ENCODE results near the gene ROBO2.

ROBO2 gene

DNA sequence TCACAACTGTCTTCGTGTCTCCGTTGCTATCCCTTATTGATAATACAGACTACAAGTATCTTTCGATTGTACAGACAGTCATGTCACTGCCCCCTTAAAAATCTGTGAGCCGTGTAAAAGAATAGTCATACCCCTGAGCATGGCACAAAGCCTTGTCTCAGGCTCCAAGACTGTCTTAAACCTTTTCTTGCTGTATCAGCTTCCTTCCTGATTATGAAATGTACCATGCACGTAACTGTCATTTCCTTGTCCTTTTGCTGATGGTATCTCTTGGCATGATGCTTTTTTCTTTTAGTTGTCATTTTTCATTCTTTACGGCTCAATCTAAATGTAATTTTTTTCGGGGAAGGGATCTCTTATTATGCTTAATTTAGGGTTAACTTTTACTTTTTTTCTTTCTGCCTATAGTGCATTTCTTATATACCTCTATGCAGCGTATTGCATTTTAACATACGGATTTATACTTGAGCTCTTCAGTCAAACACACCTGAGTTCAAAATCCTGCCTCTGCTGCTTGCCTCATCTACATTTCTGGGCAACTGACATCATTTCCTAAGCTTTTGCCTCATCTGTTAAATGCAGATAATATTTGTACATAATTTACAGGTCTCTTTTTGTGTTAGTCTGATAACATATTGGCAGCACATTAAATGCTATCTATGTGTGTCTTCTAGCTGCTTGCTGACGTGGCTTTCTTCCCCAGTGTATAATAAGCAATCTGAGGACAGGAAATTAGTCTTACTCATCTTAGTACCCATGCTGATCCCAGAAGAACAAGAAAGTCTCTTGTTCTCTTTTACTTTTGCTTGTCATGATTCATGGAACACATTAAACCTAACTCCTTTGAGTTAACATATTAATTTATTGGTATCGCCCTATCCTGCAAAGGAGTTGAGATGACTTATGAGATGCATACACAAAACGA lies 57.3 kb downstream of the ROBO2 start:
- DNase-seq (ENCODE audit: low read depth), result peak; percentile 7
- no peak for TF ChIP-seq CTCF (IDR thresholded peaks at IDR 0.05; ENCODE audit: low read length, missing control alignments)
- H3K4me3 ChIP-seq (replicated peaks; ENCODE audit: low read depth, low read length), result no peak overlapping the region

GRCh38 chr3:77102951-77103769 lies 63.3 kb downstream of the ROBO2 start:
- H3K4me3 ChIP-seq (replicated peaks; ENCODE audit: low read depth, low read length), result no peak overlapping the region
- DNase-seq (ENCODE audit: low read depth), result peak; percentile 13
- TF ChIP-seq CTCF (IDR thresholded peaks at IDR 0.05; ENCODE audit: low read length, missing control alignments), result no peak

GRCh38 chr3:77122652-77123051 lies 82.8 kb downstream of the ROBO2 start:
- no peak for TF ChIP-seq CTCF (IDR thresholded peaks at IDR 0.05; ENCODE audit: low read length, missing control alignments)
- DNase-seq (ENCODE audit: low read depth), result no peak
- H3K4me3 ChIP-seq (replicated peaks; ENCODE audit: low read depth, low read length), result no peak overlapping the region

GRCh38 chr3:77125966-77126365 lies 86.1 kb downstream of the ROBO2 start:
- no peak for TF ChIP-seq CTCF (IDR thresholded peaks at IDR 0.05; ENCODE audit: low read length, missing control alignments)
- no peak overlapping the region for H3K4me3 ChIP-seq (replicated peaks; ENCODE audit: low read depth, low read length)
- no peak for DNase-seq (ENCODE audit: low read depth)

DNA sequence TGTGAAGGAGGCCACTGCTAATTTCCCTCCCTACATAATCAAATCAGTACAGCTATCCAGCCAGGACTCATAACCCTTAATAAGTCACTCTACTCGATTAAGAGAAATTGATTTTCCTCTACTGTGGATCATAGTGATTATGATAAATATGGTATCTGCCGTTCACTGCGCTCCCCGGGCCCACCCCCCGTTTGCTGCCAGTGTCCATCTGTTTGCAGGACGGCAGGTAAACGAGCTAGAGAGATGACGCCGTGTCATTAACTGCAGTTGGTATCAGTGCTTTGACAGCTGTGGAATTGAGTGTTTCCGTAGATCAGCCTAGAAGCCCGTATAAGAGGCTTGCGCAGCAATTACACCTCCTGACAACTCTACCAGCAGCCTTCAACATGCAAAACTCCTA lies 94.9 kb downstream of the ROBO2 start:
- TF ChIP-seq CTCF (IDR thresholded peaks at IDR 0.05; ENCODE audit: low read length, missing control alignments), result no peak
- H3K4me3 ChIP-seq (replicated peaks; ENCODE audit: low read depth, low read length), result no peak overlapping the region
- DNase-seq (ENCODE audit: low read depth), result no peak

GRCh38 chr3:77137559-77137958 lies 97.7 kb downstream of the ROBO2 start:
- H3K4me3 ChIP-seq (replicated peaks; ENCODE audit: low read depth, low read length), result no peak overlapping the region
- no peak for TF ChIP-seq CTCF (IDR thresholded peaks at IDR 0.05; ENCODE audit: low read length, missing control alignments)
- DNase-seq (ENCODE audit: low read depth), result no peak

Data from fibroblast of pulmonary artery (primary cell).